Measurements from ENCODE around the gene GNG8. TPM values are rescaled to one million over a fixed set of nuclear protein-coding genes. Genes with fewer than 3 reads are reported as not detected.

Gene GNG8
- total and polyA plus RNA-seq, 2 of the 13 experiments (the other 11 are each of a cell fraction or from before 2014, with no cell fraction given), result not detected

- TF ChIP-seq GATAD1 (CRISPR knock-in tag; IDR thresholded peaks at IDR 0.05) (peak; percentile 58), ZBTB37 (CRISPR knock-in tag; IDR thresholded peaks at IDR 0.05) (no peak), TFE3 (CRISPR knock-in tag; IDR thresholded peaks at IDR 0.05) (peak; percentile 19; the same call in 1 of the 2 replicates), ZNF670 (CRISPR knock-in tag; IDR thresholded peaks at IDR 0.05; ENCODE audit: borderline replicate concordance) (peak; percentile 33; the same call in 1 of the 2 replicates), SMC3 (IDR thresholded peaks at IDR 0.05; ENCODE audit: low read length) (no peak), GZF1 (CRISPR knock-in tag; IDR thresholded peaks at IDR 0.05) (0 out of 2 replicates have a peak, but pooled peaks have one; percentile 43), GATAD2A (CRISPR knock-in tag; IDR thresholded peaks at IDR 0.05) (peak; percentile 90), NONO (IDR thresholded peaks at IDR 0.05) (no peak), NONO (CRISPR knock-in tag; conservative IDR thresholded peaks at IDR 0.05) (peak; percentile 59; the same call in 1 of the 2 replicates), BCL6 (CRISPR knock-in tag; IDR thresholded peaks at IDR 0.05) (0 out of 2 replicates have a peak, but pooled peaks have one; percentile 8), ZNF629 (CRISPR knock-in tag; conservative IDR thresholded peaks at IDR 0.05) (no peak), KDM5A (IDR thresholded peaks at IDR 0.05; ENCODE audit: borderline replicate concordance, low read length) (no peak), GFI1 (CRISPR knock-in tag; IDR thresholded peaks at IDR 0.05; ENCODE audit: borderline replicate concordance) (peak; percentile 39; the same call in 1 of the 2 replicates), LRRFIP1 (CRISPR knock-in tag; conservative IDR thresholded peaks at IDR 0.05) (no peak), SIX1 (CRISPR knock-in tag; IDR thresholded peaks at IDR 0.05; ENCODE audit: borderline replicate concordance) (0 out of 2 replicates have a peak, but pooled peaks have one; percentile 37), ERF (CRISPR knock-in tag; IDR thresholded peaks at IDR 0.05) (0 out of 2 replicates have a peak, but pooled peaks have one; percentile 39), ZNF503 (CRISPR knock-in tag; IDR thresholded peaks at IDR 0.05) (no peak; the same call in 1 of the 2 replicates), NR2F6 (IDR thresholded peaks at IDR 0.05) (peak; percentile 66), NR2F6 (CRISPR knock-in tag; IDR thresholded peaks at IDR 0.05) (peak; percentile 31; the same call in 1 of the 2 replicates), KDM5B (CRISPR knock-in tag; IDR thresholded peaks at IDR 0.05; ENCODE audit: borderline replicate concordance) (peak; percentile 57; the same call in 1 of the 2 replicates), RNF219 (CRISPR knock-in tag; IDR thresholded peaks at IDR 0.05) (no peak), RELA (CRISPR knock-in tag; IDR thresholded peaks at IDR 0.05) (no peak), TOE1 (CRISPR knock-in tag; IDR thresholded peaks at IDR 0.05) (no peak)
Observed at GRCh38 chr19:46603195-46603637, 32.8 kb downstream of the GNG8 start (continued).
